SK-N-DZ (cell line): Measurements from ENCODE around the gene HAUS1.

Experiments
- small RNA-seq, 2 experiments: library from RNA; depleted of rRNA; stranded (forward); fragments of <200 nt; gene quantifications; one replicate each; pipeline ENCODE3, GENCODE V24; 2014

The HAUS1 gene

Small RNAs within 50 kb of the gene (small RNA-seq; reads per million reads assigned to genes)
- gene RNU6-1278P (0 reads per million in 2 experiments), gene RNY4P37 (0 to 0.27 reads per million in 2 experiments)
